ENCODE data around the gene LRP2.
"Not testable (repeated sequence)": the region's sequence is repeated elsewhere in the genome, so short reads cannot be mapped to it uniquely, and the experiment has no call there.

LRP2 gene

GRCh38 chr2:169362118-169362893 lies at the start of gene LRP2:
Gene LRP2, minus strand, starts transcription at chr2:169362534. Its CDS starts 135 bp downstream, at chr2:169362399.
- DNase-seq, result peak; percentile 1

GRCh38 chr2:169406891-169407290 lies 44.6 kb upstream of the LRP2 start:
- no peak for DNase-seq

- not testable (repeated sequence) for DNase-seq
Observed at GRCh38 chr2:169399491-169399890, 37.2 kb upstream of the LRP2 start.

- no peak for DNase-seq
Observed at GRCh38 chr2:169397697-169398096, 35.4 kb upstream of the LRP2 start.

- no peak for DNase-seq
Observed at GRCh38 chr2:169395821-169396374, 33.6 kb upstream of the LRP2 start.

GRCh38 chr2:169393068-169393590 lies 30.8 kb upstream of the LRP2 start:
- DNase-seq, result no peak

- no peak for DNase-seq
Observed at GRCh38 chr2:169391236-169391635, 28.9 kb upstream of the LRP2 start.

GRCh38 chr2:169388161-169388560 lies 25.8 kb upstream of the LRP2 start:
- DNase-seq, result no peak

GRCh38 chr2:169386722-169387121 lies 24.4 kb upstream of the LRP2 start:
- no peak for DNase-seq

GRCh38 chr2:169384816-169385215 lies 22.5 kb upstream of the LRP2 start:
- no peak for DNase-seq

GRCh38 chr2:169372561-169372960 lies 10.2 kb upstream of the LRP2 start:
- no peak for DNase-seq

- DNase-seq, result no peak
Observed at GRCh38 chr2:169366066-169366465, 3.7 kb upstream of the LRP2 start.

GRCh38 chr2:169365029-169365480 lies 2.7 kb upstream of the LRP2 start:
- DNase-seq, result no peak

- DNase-seq, result peak; percentile 13
Observed at GRCh38 chr2:169363560-169364150, 1.3 kb upstream of the LRP2 start.

- DNase-seq, result no peak
Observed at GRCh38 chr2:169362894-169363559, 693 bp upstream of the LRP2 start.

- peak; percentile 4 for DNase-seq
Observed at GRCh38 chr2:169361706-169362117, 622 bp downstream of the LRP2 start.

- DNase-seq, result no peak
Observed at GRCh38 chr2:169360984-169361705, 1.2 kb downstream of the LRP2 start.

GRCh38 chr2:169358016-169358415 lies 4.3 kb downstream of the LRP2 start:
- no peak for DNase-seq

- no peak for DNase-seq
Observed at GRCh38 chr2:169354244-169354643, 8.1 kb downstream of the LRP2 start.

- DNase-seq, result no peak
Observed at GRCh38 chr2:169351725-169352124, 10.6 kb downstream of the LRP2 start.

GRCh38 chr2:169349535-169349934 lies 12.8 kb downstream of the LRP2 start:
- DNase-seq, result no peak

- no peak for DNase-seq
Observed at GRCh38 chr2:169348321-169349024, 13.9 kb downstream of the LRP2 start.
